Testis (tissue), 3 donors: Measurements from ENCODE around the gene CCNL1. TPM values are rescaled to one million over a fixed set of nuclear protein-coding genes. Genes with fewer than 3 reads are reported as not detected.

ENCODE experiments used
- DNase-seq: peaks from one replicate; pipeline ENCODE4 v3.0.0-alpha.2; 2019
- H3K27ac ChIP-seq, 2 donors: fragments of 200-600 bp; sonication (generic); one replicate each; pipeline ENCODE4 v1.5.1; 2019
- H3K27me3 ChIP-seq: fragments of 200-600 bp; sonication (generic); one replicate; pipeline ENCODE4 v1.5.1; 2019
- H3K36me3 ChIP-seq: fragments of 200-600 bp; sonication (generic); one replicate; pipeline ENCODE4 v1.5.1; 2017; ENCODE audit warnings: low read depth; ENCODE audit errors: missing control alignments
- H3K4me1 ChIP-seq: fragments of 200-600 bp; sonication (generic); one replicate; pipeline ENCODE4 v1.5.1; 2019
- H3K4me3 ChIP-seq, 2 donors: fragments of 200-600 bp; sonication (generic); one replicate each; pipeline ENCODE4 v1.5.1; 2017 to 2019
- H3K9me3 ChIP-seq: fragments of 200-600 bp; sonication (generic); one replicate; pipeline ENCODE4 v1.5.1; 2017
- POLR2A ChIP-seq: fragments of 450-650 bp; IDR thresholded peaks from one replicate; pipeline ENCODE4 v1.6.1; 2017; ENCODE audit warnings: antibody characterized with exemption, mild to moderate bottlenecking, moderate library complexity
- WGBS, 2 donors: methylation state at CpG; one replicate each; pipeline ENCODE4 v1.1.5; 2018; 5-methylcytosine and 5-hydroxymethylcytosine counted together
- intact Hi-C: fragments of 100-400 bp; cut with DNase I; formaldehyde crosslinking; loops from one replicate; pipeline ENCODE4 v1.15.1; 2023; ENCODE audit warnings: low total_unique reads
- polyA plus RNA-seq: library from polyadenylated mRNA; stranded (reverse); fragments of 350-450 nt; fragmentation: Illumina TruSeq; extraction: RNeasy Lipid Tissue Mini Kit (QIAGEN cat#74804); gene quantifications from one replicate; pipeline ENCODE4 v1.2.3, GENCODE V29; 2014; ENCODE audit warnings: low read depth, low replicate concordance; ENCODE audit not compliant: insufficient read depth
- total RNA-seq, 2 donors: library from RNA; depleted of rRNA; stranded (reverse); fragments of >200 nt; gene quantifications; one replicate each; pipeline ENCODE4 v1.2.3, GENCODE V29; 2016
- TF ChIP-seq, protein P1 (sequence below), 3 experiments: fragments of 450-650 bp in 2 of 3; fragments of 200-600 bp in 1 of 3; sonication (generic) in 1 of 3; IDR thresholded peaks; one replicate each; pipeline ENCODE4 v1.5.1; 2016 to 2019; ENCODE audit warnings: antibody characterized with exemption in 3 of 3, mild to moderate bottlenecking in 2 of 3, moderate library complexity in 1 of 3

Gene CCNL1
- total and polyA plus RNA-seq, 3 donors from 2014 or later, result 46.1 to 200 (median 168) TPM

- no peak for DNase-seq
- intact Hi-C loops, result no loop called here
- Histone ChIP-seq H3K9me3 (no peaks in the 10 kb centered on the region), H3K4me3 (no peak overlapping the region), H3K4me1 (no peaks in the 10 kb centered on the region), H3K27me3 (no peaks in the 10 kb centered on the region), H3K27ac (no peak overlapping the region), H3K36me3 (no peaks in the 10 kb centered on the region)
- no peak for TF ChIP-seq POLR2A
- TF ChIP-seq, protein P1, sequence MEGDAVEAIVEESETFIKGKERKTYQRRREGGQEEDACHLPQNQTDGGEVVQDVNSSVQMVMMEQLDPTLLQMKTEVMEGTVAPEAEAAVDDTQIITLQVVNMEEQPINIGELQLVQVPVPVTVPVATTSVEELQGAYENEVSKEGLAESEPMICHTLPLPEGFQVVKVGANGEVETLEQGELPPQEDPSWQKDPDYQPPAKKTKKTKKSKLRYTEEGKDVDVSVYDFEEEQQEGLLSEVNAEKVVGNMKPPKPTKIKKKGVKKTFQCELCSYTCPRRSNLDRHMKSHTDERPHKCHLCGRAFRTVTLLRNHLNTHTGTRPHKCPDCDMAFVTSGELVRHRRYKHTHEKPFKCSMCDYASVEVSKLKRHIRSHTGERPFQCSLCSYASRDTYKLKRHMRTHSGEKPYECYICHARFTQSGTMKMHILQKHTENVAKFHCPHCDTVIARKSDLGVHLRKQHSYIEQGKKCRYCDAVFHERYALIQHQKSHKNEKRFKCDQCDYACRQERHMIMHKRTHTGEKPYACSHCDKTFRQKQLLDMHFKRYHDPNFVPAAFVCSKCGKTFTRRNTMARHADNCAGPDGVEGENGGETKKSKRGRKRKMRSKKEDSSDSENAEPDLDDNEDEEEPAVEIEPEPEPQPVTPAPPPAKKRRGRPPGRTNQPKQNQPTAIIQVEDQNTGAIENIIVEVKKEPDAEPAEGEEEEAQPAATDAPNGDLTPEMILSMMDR (IDR thresholded peaks at IDR 0.05), result no peak
- WGBS, 2 donors, result 91 to 98% methylated on average over 1 of the region's 1 CpG
Measured at GRCh38 chr3:157121522-157121921, 38.4 kb downstream of the CCNL1 start.

- intact Hi-C loops, result no loop called here
- WGBS, 2 donors, result 56 to 63% methylated on average over 39 to 50 of the region's 56 CpGs
- no peaks in the 10 kb centered on the region for H3K36me3 ChIP-seq
- DNase-seq, result no peak
- no peaks in the 10 kb centered on the region for H3K9me3 ChIP-seq
- TF ChIP-seq, protein P1 (IDR thresholded peaks at IDR 0.05), result no peak
- TF ChIP-seq POLR2A, result no peak
- peak overlapping the region; percentile 18 to 27 for H3K4me3 ChIP-seq
- peaks cover 3% of the 10 kb centered on the region for H3K4me1 ChIP-seq
- no peak overlapping the region for H3K27ac ChIP-seq
- H3K27me3 ChIP-seq, result no peaks in the 10 kb centered on the region
Measured at GRCh38 chr3:157120071-157120892, 39.7 kb downstream of the CCNL1 start.

GRCh38 chr3:157119369-157119951 lies 40.5 kb downstream of the CCNL1 start:
- Histone ChIP-seq H3K27me3 (no peaks in the 10 kb centered on the region), H3K9me3 (no peaks in the 10 kb centered on the region), H3K4me1 (peaks cover 7% of the 10 kb centered on the region), H3K36me3 (no peaks in the 10 kb centered on the region), H3K4me3 (peak overlapping the region in 1 of 2 donors; percentile 27), H3K27ac (no peak overlapping the region)
- intact Hi-C loops, result no loop called here
- TF ChIP-seq, protein P1 (IDR thresholded peaks at IDR 0.05), result no peak
- TF ChIP-seq POLR2A, result no peak
- 50 to 73% methylated on average over 7 of the region's 7 CpGs for WGBS, 2 donors
- DNase-seq, result peak; percentile 25

GRCh38 chr3:157117875-157118654 lies 41.9 kb downstream of the CCNL1 start:
- Histone ChIP-seq H3K9me3 (no peaks in the 10 kb centered on the region), H3K4me1 (peaks cover 7% of the 10 kb centered on the region), H3K4me3 (no peak overlapping the region), H3K27me3 (no peaks in the 10 kb centered on the region), H3K27ac (no peak overlapping the region), H3K36me3 (no peaks in the 10 kb centered on the region)
- 89 to 92% methylated on average over 4 of the region's 4 CpGs for WGBS, 2 donors
- TF ChIP-seq, protein P1 (IDR thresholded peaks at IDR 0.05), result no peak
- TF ChIP-seq POLR2A, result no peak
- intact Hi-C loops, result no loop called here
- no peak for DNase-seq
